NCI-H69 (cell line): ENCODE results near the gene ESRP2.

Experiments
- DNase-seq: peaks from one replicate; lab custom pipeline; 2025; lab: John Stamatoyannopoulos, UW

Gene ESRP2

DNA sequence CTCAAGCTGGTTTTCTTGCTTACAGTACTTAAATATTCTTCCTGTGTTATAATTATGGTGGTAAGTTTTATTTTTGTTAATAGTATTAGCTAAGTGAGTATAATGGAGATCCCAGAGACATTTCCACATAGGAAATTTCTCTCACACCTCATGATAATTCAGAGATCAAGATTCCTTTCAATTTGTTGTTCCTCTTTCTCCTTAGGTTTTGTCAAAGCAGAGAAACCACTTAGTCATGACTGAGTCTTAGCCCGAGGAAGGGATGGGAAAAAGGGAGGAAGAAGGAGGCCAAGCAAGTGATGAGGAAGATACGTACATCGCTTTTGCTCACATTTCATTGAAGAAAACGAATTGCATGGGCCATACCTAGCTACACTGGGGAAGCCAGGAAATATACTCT, 18.4 kb downstream of the ESRP2 start:
- DNase-seq, result no peak

DNA sequence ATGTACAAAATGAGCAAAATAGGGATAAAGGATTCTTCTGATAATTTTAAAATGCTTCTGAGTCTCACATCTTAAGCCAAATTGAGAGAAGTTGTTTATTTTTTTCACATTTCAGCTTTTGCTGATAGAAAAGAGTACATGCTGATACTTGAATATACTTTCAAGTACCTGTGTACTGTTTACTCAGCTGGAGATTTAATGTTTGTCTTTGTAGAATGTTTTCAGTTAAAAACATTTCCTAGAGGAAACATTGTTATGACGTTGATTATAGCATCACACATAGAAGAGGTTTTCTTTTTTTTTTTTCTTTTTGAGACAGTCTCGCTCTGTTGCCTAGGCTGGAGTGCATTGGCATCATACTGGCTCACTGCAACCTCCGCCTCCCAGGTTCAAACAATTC, 19.7 kb downstream of the ESRP2 start:
- DNase-seq, result no peak

DNA sequence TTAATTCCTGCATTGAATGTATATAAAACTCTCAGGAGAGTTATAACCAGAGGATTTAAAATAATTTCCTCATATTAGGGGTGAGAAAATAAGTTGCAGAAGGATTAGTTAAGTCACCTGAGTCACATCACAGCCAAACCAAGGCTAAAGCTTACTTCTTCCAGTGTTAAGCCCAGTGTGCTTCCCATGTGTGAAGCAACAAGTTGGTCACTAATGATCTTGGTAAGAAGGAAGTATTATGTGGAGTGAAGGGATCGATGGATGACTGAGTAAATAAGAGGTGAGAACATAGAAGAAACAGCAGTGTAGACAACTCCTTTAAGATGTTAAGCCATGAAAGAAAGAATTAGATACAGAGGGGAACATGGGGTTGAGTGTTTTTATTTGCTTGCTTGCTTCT, 20.6 kb downstream of the ESRP2 start:
- no peak for DNase-seq

DNA sequence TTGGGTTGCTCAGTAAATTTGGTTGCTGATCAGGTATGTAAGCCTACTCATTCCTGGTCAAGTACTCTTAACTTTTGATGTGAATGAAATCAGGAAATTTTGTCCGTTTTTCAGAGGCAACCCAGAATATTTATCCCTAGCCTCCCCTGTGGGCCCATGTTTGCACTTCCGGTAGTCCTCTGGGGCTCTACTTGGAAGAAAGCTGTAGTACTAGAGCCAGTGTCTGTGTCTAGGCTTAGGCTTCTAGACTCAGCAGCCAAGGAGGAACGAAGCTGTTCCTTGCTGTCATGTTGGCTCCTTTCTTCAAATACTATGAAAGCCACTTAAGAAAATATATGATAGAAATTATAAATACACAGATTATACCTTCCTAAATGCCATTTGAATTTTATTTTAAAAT, 21.2 kb downstream of the ESRP2 start:
- no peak for DNase-seq

DNA sequence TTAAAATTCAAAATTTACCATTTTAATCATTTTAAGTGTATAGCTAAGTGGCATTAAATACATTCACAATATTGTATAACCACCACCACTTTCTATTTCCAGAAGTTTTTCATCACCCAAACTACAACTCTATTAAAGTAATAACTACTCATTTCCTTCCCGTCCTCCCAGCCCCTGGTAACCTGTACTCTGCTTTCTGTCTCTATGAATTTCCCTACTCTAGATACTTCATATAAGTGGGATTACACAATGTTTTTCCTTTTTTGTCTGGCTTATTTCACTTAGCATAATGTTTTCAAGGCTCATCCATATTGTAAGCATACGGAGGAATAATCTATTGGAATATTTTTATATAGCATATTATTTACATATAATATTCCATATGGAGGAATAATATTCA, 29.7 kb downstream of the ESRP2 start:
- DNase-seq, result no peak

DNA sequence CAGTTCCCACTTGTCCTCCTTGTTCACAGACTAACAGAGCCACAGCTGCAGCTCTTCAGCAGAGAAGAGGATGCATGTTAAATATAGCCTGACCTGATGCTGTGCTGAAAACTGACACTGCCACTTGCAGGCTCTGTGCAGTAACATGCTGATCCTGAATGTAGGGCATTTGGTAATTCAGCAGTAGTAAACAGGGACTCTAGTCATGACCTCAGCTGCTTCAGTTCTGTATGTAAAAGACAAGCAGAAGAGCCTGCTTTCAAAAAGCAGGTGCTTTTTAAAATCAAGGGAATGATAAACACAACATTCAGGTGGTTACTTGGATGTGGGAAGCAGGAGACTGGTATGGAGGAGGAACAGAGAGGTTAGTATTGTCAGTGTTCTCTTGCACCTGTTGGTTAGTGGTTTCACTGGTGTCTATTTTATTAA, 33.8 kb downstream of the ESRP2 start:
- DNase-seq, result peak; percentile 4

DNA sequence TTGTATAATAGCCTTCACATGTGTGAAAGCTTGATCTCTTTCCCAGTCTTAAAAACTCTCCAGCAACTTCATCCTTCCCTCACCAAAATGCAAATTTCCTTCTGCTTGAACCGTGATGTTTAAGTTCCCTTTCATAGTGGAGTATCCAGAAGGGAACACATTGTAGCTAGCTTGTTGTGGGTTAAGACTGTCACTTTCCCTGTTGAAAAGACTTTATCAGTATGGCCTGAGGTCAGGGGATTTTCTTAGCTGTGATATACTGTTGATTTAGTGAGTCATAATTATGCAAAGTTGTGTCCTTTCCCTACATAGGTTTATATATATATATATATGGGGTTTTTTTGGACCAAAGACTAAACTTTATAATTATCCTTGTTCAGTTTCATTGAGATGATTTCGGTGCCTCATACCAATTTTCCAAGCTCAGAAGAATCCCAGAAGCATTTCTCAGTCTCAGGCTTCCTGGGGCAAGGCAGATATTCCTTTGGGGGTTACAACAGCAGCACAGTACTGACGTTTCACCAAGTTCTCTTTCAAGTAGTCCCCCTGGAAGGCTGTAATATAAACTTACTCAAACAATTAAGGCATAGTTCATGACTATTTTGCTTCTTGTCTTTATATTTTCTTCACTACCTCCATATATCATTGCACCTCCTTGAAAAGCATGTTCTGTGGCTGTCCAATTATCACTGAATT, 35.7 kb downstream of the ESRP2 start:
- no peak for DNase-seq

DNA sequence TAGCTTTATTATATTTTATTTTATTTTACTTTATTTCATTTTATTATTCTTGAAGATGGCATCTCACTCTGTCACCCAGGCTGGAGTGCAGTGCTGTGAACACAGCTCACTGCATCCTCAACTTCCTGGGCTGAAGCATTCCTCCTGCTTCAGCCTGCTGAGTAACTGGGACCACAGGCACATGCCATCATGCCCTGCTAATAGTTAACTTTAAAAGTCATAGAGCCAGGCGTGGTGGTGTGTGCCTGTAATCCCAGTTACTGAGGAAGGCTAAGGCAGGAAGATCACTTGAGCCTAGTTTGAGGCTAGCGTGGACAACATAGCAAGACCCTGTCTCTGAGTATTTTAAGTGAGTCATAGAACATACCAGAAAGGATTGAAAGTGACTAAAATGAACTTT, 38.7 kb downstream of the ESRP2 start:
- no peak for DNase-seq

DNA sequence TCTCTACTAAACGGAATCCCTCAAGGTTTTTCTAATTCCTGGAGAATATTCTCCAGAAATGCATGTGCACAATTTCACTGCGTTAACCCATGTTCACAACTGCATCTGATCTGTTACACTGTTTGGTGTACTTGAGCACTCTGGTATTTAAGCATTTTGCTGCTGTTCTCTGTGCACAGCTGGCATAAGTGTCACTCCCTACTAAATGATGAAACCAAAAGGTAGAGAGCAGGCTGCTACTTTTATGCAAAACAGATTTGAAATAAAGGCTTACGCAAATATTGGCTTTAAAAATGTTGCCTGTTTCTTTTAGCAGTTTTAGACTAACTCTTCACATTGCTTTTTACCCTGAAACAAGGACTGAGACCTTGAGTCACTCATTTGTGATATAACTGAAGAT, 41.7 kb downstream of the ESRP2 start:
- no peak for DNase-seq

DNA sequence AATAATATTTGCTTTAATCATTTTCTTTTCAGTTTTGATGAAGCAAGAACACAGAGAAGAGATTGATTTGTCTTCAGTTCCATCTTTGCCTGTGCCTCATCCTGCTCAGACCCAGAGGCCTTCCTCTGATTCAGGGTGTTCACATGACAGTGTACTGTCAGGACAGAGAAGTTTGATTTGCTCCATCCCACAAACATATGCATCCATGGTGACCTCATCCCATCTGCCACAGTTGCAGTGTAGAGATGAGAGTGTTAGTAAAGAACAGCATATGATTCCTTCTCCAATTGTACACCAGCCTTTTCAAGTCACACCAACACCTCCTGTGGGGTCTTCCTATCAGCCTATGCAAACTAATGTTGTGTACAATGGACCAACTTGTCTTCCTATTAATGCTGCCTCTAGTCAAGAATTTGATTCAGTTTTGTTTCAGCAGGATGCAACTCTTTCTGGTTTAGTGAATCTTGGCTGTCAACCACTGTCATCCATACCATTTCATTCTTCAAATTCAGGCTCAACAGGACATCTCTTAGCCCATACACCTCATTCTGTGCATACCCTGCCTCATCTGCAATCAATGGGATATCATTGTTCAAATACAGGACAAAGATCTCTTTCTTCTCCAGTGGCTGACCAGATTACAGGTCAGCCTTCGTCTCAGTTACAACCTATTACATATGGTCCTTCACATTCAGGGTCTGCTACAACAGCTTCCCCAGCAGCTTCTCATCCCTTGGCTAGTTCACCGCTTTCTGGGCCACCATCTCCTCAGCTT, 45.0 kb downstream of the ESRP2 start:
- no peak for DNase-seq

DNA sequence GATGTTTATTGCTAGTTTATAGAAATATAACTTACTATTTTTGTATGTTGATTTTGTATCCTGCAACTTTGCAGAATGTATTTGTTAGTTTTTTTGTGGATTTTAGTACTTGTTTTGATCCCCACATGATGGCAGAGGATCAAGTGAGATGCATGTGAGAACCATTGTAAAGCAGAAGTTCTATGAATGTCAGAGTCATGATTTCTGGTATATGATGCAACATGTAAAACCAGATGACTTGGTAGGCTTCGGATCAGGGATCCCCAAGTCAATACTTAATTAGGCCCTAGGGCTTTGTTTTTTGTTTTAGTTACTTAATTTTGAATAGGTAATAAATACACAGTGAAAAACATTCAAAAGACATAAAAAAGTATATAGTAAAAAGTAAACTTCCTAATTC, 45.8 kb downstream of the ESRP2 start:
- DNase-seq, result no peak

DNA sequence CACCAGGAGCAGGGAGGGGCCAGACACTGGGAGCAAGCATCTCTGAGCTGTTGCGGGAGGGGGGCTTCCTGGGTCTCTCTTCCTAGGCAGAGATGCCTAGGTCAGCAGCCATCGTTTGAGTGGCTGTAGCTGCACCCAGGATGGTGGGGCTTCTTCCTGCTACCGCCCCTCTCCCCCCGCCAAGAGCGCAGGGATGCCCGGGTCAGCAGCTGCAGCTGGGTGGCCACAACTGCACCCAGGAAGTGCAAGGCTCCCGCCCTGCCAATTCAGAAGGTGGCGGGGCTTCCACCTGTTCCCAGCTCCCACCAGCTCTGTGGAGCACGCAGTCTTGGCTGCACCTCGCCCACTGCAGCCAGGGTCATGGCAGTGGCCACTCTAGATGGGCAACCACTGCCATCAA, 47.8 kb downstream of the ESRP2 start:
- DNase-seq, result no peak

DNA sequence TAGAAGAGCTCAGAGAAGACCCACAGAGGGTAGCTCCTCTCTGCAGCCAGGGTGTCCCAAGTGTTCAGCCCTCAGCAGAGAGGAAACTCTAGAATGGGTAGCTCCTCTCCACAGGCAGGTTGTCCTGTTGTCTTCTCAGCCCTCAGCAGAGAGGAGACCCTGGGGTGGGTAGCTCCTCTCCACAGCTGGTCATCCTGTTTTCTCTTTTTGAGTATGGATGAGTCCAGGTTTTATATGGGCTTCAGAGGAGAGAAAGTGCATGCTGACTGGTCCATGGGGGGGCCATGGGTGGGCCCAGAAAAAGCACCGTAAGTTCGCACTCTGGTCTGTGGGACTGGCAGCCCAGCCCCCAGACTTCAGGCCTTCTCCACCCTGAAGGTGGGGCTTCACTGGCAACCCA, 48.4 kb downstream of the ESRP2 start:
- no peak for DNase-seq

DNA sequence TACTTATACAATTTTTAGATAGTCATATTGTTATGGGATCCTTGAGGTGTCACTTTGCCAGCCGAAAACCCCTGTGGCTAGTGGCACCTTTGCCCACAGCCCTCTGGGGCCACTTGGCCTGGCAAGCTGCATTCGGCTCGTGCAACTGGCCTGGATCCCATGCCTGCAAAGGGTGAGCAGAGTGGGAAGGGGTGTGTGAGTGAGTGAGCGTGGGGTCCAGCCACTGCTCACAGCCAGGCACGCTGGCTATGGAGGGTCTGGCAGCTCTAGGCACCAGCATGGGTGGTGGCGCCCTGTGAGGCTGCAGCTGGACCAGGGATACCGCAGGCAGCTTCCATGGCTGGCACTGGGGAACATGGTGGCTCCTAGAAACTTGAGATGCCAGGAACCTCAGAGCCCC, 49.0 kb downstream of the ESRP2 start:
- no peak for DNase-seq

DNA sequence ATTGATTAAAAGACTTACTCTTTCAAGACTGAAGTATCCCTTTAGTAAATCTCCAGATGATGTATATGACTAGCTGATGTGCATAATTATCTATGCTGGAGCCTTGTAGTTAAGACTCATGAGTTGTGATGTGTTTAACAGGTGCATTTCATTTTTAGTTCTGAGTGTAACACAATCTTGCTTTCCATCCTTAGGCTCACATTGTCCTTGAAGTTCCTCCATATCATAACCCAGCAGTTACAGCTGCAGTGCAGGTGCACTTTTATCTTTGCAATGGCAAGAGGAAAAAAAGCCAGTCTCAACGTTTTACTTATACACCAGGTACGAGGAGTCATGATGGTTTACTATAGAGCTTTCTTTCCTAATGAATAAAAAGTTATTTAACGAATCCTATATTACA, 52.9 kb downstream of the ESRP2 start:
- no peak for DNase-seq

DNA sequence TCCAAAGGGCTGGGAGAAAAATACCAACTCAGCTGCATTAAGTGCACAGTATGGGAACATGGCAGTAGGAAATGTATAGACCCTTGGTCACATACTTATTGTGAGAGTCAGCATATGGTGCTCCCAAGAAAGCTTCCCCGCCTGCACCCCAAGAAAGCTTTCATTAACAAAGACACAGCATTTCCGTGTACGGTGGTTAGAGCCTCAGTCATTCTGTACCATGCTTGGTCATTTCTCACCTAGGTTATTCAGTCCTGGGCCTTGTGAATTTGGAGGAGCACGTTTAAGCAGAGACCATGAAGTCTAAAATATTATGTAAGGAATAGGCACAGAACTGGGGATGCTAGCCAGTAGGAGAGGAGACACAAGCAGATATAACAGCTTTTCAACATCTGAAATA, 56.1 kb downstream of the ESRP2 start:
- DNase-seq, result no peak

DNA sequence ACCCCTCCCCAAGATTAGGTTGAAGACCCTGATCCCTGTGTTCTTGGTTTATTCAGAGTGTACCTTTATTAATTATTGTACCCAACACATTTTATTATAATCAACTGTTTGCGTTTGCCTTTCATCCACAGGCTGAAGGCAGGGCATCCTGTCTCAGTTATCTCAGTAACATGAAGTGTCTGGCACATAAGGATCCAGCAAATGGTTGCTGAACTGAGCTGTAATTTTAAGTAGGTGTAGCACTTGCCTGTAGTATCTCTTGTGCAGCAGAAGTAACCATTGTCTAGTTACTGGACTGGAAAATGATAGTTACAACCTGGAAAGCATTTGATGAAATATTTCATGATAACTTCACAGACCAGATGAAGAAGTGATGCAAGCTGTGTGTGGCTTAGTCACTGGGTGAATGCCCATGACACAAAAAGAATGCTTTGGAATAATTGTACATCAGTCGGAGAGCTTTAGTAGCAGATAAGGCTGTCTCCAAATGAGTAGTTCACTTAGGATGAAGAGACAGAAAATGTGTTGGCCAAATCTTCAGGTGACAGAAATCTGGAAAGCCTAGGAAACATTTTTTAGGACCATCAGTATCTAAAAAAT, 56.6 kb downstream of the ESRP2 start:
- DNase-seq, result no peak
